GM18511 (cell line): ENCODE results near the gene PAN2.
"Not testable (repeated sequence)": the region's sequence is repeated elsewhere in the genome, so short reads cannot be mapped to it uniquely, and the experiment has no call there.

ENCODE experiments used
- ATAC-seq: cut with Tn5 transposase; IDR thresholded peaks from one replicate; pipeline ENCODE4 v1.9.1; 2021; ENCODE audit warnings: mild to moderate bottlenecking, moderate library complexity; ENCODE audit not compliant: unreplicated experiment

PAN2 gene

DNA sequence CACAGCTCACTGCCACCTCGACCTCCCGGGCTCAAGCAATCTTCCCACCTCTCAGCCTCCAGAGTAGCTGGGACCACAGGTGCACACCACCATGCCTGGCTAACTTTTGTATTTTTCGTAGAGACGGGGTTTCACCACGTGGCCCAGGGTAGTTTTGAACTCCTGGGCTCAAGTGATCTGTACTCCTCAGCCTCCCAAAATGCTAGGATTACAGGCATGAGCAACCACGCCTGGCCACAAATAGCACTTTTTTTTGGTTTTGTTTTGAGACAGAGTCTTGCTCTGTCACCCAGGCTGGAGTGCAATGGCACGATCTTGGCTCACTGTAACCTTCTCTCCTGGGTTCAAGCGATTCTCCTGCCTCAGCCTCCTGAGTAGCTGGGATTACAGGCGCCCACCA is 13.5 kb upstream of the PAN2 start:
- ATAC-seq, result not testable (repeated sequence)

DNA sequence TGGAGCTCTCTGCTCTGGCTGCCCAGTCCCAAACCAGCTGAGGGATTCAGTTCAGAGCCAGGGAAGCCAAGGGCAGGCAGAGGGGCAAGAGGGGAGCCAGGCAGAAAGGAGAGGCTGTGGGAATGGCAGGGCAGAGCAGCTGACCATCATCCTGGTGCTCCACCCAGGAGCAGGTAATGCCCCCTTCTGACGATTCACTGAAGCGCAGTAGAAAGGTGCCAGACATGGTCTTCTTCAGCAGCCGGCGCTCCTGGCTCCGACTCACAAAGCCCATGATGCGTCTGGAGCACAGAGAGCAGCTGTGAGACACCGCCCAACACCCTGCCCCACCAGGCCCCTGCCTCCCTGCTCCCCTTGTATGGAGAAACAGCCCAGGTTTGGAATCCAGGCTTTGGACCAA is 12.9 kb upstream of the PAN2 start:
- ATAC-seq, result no peak

DNA sequence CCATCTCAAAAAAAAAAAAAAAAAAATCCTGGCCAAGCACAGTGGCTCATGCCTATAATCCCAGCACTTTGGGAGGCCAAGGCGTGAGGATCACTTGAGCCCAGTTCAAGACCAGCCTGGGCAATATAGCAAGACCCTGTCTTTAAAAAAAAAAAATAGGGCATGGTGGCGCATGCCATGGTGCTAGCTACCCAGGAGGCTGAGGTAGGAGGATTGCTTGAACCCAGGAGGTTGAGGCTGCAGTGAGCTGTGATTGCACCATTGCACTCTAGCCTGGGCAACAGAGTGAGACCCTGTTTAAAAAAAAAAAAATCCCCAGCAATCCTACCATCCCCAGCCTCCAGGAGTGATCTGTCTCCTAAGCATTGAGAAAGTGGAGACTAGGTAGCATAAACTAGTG is 8.5 kb upstream of the PAN2 start:
- not testable (repeated sequence) for ATAC-seq

DNA sequence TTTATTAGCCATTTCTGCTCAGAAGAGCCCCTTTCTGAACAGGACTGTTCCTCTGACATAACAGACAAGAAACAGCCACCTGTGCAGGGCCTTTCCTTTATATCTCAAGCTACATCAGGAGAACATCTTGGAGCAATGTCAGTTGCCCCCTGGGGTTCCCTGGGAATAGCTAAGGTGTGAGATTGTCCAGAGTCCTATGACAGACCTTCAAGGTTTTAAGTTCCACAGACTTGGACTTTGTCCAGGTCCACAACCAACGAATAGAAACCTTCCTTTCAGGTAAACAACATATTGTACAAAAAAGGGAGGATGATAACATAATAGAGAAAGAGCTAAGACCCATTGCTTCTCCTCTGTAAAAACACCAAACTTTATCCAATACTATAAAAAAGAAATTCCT is 7.8 kb upstream of the PAN2 start:
- no peak for ATAC-seq

DNA sequence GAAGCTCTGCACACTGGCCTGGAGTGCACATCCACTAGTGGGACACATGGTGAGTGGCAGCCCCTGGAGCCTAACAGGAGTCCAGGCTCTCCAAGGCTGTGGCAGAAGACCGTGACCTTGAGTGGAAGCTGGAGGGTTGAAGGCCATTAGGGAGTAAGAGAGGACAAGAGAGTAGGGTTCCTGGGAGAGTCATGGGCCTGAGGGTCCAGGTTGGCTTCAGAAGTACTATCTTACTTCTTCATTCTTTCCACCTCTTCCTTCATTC is 5.3 kb upstream of the PAN2 start:
- ATAC-seq, result no peak

GRCh38 chr12:56338308-56339157 is 4.7 kb upstream of the PAN2 start, which contains the start of gene IL23A:
IL23A (plus strand) TSS chr12:56338884; CDS start chr12:56339045, 161 bp downstream.
- ATAC-seq, result no peak

- ATAC-seq, result no peak
Measured at GRCh38 chr12:56337753-56338251, 4.0 kb upstream of the PAN2 start.

DNA sequence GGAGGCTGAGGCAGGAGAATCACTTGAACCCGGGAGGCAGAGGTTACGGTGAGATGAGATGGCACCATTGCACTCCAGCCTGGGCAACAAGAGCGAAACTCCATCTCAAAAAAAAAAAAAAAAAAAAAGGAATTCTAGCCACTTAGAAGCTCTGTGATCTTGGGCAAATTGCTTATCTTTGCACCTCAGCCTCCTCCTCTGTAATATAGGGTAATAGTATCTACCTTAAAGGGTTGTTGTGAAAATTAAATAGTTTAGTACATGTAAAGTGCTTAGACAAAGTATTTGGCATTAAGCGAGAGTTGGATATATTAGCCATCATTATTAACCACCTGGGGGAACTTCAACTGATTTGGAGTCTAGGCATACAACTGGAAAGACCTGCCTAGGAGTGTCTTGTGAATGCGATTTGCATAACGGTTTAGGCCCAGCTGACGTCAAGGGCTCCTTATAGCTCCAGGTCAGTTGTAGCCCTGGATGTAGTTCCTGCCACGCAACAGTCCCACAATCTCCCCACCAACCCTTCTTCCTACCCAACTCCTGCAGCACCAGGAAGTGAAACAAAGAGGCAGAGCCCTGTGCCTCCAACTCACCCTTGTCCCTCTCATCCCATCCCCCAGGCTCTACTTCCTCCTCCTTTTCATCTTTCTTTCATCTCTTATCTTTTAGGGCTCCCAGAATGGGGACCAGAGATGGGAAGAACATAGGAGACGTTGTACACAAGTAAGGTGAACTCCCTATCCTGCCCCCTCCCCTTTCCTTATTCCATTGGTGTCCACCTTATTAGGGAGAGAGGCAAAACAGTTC is 2.8 kb upstream of the PAN2 start:
- ATAC-seq, result no peak

- not testable (repeated sequence) for ATAC-seq
Measured at GRCh38 chr12:56335527-56335926, 1.7 kb upstream of the PAN2 start.

DNA sequence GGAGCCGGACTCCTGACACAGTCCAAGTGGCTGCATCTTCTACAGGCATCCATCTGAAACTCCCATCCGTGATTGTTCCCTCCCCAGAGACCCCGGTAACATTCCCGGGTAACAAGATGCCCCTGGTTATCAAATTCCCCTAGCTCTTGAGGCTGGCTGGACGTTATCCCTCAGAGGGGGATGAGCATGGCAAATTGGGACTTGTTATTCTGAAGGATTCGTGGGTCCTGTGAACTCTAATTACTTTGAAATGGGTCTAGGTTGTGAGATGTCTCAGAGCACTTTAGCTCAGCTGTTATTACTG is 642 bp upstream of the PAN2 start:
- ATAC-seq, result no peak

- ATAC-seq, result no peak
Measured at GRCh38 chr12:56333197-56333678, 562 bp downstream of the PAN2 start.

DNA sequence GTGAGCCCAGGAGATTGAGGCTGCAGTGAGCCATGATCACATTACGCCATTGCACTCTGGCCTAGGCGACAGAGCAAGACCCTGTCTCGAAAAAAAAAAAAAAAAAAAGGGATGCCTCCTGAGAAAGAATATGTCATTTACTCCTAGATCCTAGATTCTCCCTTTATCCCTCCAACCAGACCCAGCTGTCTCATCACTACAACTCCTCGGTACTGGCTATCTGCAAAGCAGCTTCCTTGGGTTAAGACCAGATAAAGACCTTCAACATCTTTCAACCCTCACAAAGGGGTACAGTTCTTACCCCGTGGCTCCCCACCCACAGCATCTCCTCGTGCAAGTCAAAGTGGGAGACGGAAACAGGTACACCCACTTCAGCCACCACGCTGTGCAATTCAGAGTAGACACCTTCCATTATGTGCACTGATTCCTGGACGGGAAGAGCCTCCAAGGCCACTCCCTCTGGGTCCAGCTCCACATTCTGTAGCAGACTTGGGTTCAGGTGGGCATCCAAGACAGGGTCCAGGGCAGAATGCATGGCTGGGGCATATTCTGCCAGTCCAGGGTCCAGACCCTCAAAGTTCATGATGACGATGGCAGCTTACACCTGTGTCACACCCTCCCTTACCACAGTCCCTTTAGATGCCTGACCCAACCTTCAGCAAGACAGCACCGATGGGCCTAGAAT is 1.1 kb downstream of the PAN2 start:
- ATAC-seq, result no peak

DNA sequence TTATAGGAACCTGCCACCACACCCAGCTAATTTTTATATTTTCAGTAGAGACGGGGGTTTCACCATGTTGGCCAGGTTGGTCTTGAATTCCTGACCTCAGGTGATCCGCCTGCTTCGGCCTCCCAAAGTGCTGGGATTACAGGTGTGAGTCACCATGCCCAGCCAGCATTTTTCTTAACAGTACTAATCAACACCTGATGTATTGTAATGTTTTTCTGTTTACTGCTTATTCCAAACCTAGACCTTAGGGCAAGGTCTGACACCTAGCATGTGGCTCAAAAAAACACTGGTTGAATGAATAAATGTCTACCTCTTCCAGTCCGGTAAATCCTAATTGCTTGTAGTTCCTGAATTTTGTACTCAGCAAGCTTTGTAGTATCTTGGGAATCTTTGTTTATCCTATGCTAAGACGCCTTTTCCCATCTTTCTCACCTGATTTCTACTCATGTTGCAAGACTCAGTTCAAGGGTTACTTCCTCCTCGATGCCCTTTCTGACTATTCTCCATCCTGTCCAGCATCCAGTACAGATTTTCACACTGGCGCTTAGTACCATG is 2.8 kb downstream of the PAN2 start:
- no peak for ATAC-seq

DNA sequence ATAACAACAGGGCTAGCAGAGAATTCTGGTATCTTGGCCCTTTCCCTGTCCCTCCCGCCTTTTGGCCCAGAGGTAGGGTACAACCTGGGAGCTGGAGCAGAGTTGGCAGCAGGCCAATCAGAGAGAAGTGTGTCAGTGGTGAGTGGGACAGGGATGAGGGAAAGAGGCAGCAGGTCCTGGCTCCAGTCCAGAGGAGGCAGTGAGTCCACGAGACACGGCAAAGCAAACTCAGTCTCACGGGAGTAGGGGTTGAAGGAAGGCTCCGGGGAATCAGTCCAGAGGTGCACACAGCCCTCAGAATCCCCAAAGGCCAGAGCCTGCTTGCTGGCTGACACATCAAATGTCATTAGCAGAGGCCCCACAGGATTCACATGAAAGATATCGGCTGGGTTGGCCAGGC is 7.3 kb downstream of the PAN2 start:
- no peak for ATAC-seq

DNA sequence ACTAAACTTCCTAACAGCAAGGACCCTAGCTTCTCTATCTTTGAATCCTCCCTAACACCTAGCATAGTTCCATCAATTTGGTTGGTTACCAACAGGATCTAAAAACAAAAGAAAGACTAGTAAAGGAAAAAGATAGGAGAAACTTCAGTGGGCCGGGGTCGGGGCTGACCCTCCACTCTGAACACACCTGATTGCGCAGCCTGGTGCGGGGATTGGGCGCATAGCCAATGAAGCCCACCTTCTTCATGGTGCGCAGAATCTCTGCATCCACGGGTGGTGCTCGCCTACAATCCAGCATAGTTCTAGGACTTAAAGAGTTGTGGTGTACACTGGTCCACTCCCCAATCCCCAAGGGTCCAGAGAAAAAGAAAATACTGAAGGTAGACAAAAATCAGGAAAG is 7.7 kb downstream of the PAN2 start:
- no peak for ATAC-seq

- ATAC-seq, result no peak
Measured at GRCh38 chr12:56324206-56324605, 9.6 kb downstream of the PAN2 start.

DNA sequence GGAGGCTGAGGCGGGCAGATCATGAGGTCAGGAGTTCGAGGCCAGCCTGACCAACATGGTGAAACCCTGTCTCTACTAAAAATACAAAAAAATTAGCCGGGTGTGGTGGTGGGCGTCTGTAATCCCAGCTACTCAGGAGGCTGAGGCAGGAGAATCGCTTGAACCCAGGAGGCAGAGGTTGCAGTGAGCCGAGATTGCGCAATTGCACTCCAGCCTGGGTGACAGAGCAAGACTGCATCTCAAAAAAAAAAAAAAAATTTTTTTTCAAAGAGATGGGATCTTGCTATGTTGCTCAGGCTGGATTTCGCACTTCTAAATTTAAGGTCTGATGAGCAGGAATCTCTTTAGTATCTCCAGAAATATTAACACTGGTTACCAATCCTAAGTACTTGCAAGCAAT is 12.2 kb downstream of the PAN2 start:
- ATAC-seq, result not testable (repeated sequence)

GRCh38 chr12:56321027-56321426 is 12.8 kb downstream of the PAN2 start:
- ATAC-seq, result no peak

DNA sequence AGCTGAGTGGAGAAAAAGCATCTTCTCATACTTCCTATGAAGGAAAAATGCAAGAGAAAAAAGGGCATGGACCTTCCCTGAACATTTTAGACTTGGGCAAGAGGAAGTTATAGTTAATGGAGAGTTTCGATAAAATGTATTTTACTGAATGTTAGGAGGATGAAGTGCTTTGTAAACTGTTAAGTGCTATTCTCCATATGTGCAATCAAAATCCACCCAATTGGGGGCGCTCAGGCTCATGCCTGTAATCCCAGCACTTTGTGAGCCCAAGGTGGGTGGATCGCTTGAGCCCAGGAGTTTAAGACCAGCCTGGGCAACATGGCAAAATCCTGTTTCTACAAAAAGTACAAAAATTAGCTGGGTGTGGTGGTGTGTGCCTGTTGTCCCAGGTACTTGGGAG is 16.1 kb downstream of the PAN2 start:
- ATAC-seq, result no peak

- peak; percentile 92 for ATAC-seq
Measured at GRCh38 chr12:56315622-56316473, 18.0 kb downstream of the PAN2 start, which contains the start of gene CNPY2. CNPY2 (minus strand) TSS chr12:56315988; CDS start chr12:56315217, 771 bp downstream.
